GM19240 (cell line): Measurements from ENCODE around the gene TYW1B.
"Not testable (repeated sequence)": the region's sequence is repeated elsewhere in the genome, so short reads cannot be mapped to it uniquely, and the experiment has no call there.

ENCODE experiments used
- DNase-seq: peaks from one replicate; pipeline ENCODE4 v3.0.0; 2011; ENCODE audit warnings: low spot score; ENCODE audit not compliant: insufficient read length

TYW1B gene

GRCh38 chr7:72700548-72700947 is 127.5 kb downstream of the TYW1B start:
- not testable (repeated sequence) for DNase-seq

GRCh38 chr7:72697066-72697465 is 130.9 kb downstream of the TYW1B start:
- DNase-seq: not testable (repeated sequence)

DNA sequence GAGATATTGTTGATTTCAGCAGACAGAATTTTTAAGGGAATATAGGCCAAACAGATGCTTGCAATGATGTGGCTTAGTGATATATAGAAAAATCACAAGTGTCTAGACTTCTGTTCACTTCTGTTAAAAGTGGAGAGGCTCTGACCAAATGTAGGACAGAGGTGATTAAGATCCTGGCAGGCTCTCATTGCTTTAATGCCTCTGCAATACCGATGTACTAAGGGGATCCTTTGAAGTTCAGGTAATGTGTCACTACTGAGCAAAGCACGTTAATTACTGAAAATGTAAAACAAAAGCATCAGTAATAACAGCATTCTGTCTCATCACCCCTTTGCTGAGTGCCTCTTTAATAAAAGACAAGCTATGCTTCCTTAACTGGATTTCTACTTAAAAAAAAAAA is 131.4 kb downstream of the TYW1B start:
- not testable (repeated sequence) for DNase-seq

DNA sequence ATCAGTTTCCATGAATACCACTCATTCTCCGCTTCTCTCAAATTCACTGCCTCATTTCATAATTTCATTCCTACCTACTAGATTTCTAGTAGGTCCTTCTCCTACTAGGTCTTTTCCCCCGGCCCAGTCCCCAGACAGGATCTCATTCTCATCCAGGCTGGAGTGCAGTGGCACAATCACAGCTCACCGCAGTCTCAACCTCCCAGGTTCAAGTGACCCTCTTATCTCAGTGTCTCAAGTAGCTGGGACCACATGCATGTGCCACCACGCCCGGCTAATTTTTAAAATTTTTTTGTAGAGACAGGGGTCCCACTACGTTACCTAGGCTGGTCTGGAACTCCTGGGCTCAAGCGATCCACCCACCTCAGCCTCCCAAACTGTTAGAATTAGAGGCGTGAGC is 132.5 kb downstream of the TYW1B start:
- not testable (repeated sequence) for DNase-seq

DNA sequence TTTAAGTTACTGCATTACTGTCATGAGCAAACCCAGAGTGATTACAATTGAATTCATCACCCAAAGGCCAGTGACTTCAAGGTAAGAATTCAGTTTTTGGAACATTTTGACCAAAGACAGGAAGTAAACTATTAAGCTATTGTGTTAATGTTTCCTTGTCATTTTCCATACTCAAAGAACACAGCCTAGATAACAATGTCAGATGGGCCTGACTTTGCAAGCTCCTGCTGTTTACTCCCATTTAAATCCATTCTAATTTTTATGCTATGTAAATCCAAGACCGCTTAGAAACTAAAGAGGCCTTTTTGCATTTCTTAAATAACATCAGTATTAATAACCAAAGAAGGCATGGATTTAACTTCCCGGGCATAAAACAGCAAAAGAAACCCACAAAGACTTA is 136.6 kb downstream of the TYW1B start:
- not testable (repeated sequence) for DNase-seq

- DNase-seq: not testable (repeated sequence)
These were observed 137.8 kb downstream of the TYW1B start for GRCh38 chr7:72690177-72690576.

GRCh38 chr7:72689344-72689743 is 138.7 kb downstream of the TYW1B start:
- not testable (repeated sequence) for DNase-seq

- not testable (repeated sequence) for DNase-seq
These were observed 146.8 kb downstream of the TYW1B start for GRCh38 chr7:72681211-72681610.

GRCh38 chr7:72676880-72677279 is 151.1 kb downstream of the TYW1B start:
- not testable (repeated sequence) for DNase-seq

- not testable (repeated sequence) for DNase-seq
These were observed 151.8 kb downstream of the TYW1B start for GRCh38 chr7:72676086-72676690.

GRCh38 chr7:72675686-72676085 is 152.3 kb downstream of the TYW1B start:
- not testable (repeated sequence) for DNase-seq

GRCh38 chr7:72674394-72674793 is 153.6 kb downstream of the TYW1B start:
- no peak for DNase-seq

GRCh38 chr7:72670850-72671249 is 157.2 kb downstream of the TYW1B start:
- not testable (repeated sequence) for DNase-seq

GRCh38 chr7:72668435-72668834 is 159.6 kb downstream of the TYW1B start:
- DNase-seq: not testable (repeated sequence)

DNA sequence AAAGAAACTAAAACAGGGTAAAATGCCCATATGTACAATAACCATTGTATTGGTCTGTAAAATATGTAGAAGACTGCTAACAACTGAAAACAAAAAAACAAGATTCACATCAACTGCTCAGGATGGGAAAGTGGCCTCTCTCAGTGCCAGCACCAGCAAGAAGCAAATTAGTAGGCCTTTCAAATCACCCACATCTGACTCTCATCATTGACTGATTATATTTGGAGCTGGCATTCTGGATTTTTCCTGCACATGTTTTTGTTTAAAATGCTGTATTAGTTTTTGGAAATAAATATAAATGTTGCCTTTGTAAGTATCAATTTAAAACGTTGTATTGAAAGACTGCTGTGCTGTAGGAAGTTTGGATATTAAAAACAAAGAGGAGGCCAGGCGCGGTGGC is 161.0 kb downstream of the TYW1B start:
- DNase-seq: not testable (repeated sequence)

DNA sequence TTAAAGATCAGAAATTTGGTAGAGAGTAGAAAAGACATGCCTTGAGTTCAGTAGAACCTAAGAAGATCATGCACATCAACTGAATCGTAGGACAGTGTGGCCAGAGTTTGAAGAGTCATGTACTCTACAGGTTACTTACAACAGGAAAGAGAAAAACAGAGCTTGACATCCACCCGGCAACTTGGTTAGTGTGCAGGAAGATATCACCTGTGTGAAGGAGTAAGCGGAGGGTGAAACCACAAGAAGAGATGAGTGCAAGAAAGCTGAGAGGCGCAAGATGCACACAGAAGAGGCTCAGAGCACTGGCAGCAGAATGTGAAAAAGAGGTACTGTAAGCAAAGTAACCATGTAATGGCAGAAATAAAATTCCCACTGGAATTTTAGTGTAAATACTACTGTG is 179.4 kb downstream of the TYW1B start:
- DNase-seq: not testable (repeated sequence)

- DNase-seq: not testable (repeated sequence)
These were observed 184.3 kb downstream of the TYW1B start for GRCh38 chr7:72643708-72644107.

- not testable (repeated sequence) for DNase-seq
These were observed 186.3 kb downstream of the TYW1B start for GRCh38 chr7:72641485-72642248.

- DNase-seq: not testable (repeated sequence)
These were observed 187.3 kb downstream of the TYW1B start for GRCh38 chr7:72640740-72641139.

DNA sequence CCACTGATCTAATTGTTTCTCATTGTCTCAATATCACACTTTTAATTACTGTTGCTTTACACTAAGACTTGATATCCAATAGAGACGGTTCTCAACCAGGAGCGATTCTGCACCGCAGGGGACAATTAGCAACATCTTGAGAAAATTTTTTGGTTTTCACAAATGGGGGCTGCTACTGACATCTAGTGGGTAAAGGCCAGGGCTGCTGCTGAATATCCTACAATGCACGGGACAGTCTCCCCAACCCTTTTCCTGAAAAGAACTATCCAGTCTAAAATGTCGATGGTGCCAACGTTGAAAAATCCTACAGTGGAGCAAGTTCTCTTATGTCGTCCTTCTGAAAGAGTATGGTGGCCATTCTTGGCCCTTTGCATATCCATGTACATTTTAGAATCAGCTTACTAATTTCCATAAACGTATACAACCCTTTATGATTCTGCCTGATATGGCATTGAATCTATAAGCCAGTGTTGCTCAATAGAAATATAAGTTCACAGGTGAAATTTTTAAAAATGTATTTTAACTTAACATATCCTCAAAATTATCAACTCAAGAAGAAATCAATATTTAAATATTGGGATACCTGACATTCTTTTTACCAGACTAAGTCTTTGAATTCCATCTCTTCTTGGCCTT is 192.6 kb downstream of the TYW1B start:
- not testable (repeated sequence) for DNase-seq

GRCh38 chr7:72632765-72633292 is 195.2 kb downstream of the TYW1B start:
- DNase-seq: not testable (repeated sequence)

DNA sequence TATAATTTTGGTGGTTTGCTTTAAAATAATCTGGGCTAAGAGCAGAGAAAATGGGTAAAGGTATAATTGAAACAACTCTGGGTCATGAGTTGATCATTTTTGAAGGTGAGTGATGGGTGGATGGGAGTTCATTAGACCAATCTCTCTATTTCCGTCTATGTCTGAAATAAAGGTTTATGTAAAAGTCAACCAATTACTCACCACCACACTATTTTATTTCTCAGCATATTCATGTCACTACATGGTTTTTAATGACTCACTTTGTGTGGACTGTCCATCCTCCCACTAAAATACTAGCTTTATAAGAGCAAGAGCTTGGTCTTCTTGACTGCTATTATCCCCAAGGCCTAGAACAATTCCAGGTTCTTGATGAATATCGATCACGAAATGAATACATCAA is 199.6 kb downstream of the TYW1B start:
- DNase-seq: not testable (repeated sequence)
